ENCODE data around the gene GPATCH2.
"Not testable (repeated sequence)": the region's sequence is repeated elsewhere in the genome, so short reads cannot be mapped to it uniquely, and the experiment has no call there.

Gene GPATCH2

DNA sequence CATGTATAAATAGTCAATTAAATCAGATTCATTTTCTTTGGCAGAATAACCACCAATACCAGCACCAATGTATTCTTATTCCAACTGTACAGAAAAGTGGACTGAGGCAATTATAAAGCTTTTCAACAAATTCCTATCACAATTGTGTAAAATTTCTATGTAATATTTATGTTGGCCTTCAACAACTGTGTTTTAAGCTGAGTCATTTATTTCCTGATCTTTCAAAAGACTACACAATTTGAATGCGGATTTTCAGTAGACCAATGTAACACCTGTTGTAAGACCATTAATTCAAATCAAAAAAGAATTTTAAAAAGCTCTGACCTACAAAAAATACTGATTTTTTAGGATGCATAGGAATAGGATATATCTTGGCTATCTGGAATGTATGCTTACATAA lies 25.5 kb downstream of the GPATCH2 start:
- Mint-ChIP-seq H3K9me3 (no peaks in the 10 kb centered on the region), H3K4me1 (no peaks in the 10 kb centered on the region), H3K27ac (no peak overlapping the region), H3K27me3 (no peaks in the 10 kb centered on the region), H3K4me3 (no peak overlapping the region)
- DNase-seq (no peak), ATAC-seq (no peak)

DNA sequence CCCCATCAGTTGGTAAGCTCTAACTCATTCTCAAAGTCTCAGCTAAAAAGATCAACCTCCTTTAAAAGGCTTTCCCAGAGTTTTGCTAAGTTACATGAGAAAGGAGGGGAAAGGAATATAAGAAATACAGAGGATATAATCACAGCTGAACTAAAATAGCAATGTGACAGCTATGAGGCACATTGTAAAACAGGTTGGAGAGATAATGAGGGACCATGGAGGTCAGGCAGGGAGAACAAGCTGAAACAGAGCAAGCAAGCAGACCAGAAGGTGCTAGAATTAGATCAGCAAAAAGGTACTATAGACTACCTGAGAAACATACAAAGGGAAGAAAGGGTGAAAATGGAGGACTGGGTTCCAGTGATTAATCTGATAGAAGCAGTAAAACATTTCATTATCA lies 28.5 kb downstream of the GPATCH2 start:
- Mint-ChIP-seq H3K4me3 (no peak overlapping the region), H3K4me1 (no peaks in the 10 kb centered on the region), H3K27me3 (no peaks in the 10 kb centered on the region), H3K27ac (no peak overlapping the region), H3K9me3 (no peaks in the 10 kb centered on the region)
- DNase-seq (no peak), ATAC-seq (no peak)

DNA sequence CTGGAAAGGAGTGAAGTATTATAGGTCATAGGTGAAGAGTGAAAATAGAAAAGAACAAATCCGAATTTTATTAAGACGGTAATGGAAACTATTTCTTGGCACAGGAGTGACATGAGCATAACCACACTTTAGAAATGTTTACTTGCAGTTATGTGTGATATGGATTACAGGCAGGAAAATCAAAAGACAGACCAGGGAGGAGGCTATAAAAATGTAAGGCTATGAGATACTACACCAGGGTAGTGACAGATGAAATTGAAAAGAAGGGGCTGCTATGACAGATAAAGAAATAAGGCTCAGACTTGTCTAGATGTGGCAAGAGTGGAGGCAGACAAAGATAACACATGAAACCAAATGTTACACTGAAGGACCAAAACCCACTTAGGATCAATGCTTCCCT lies 31.7 kb downstream of the GPATCH2 start:
- ATAC-seq (no peak), DNase-seq (no peak)
- Mint-ChIP-seq H3K9me3 (no peaks in the 10 kb centered on the region), H3K4me1 (no peaks in the 10 kb centered on the region), H3K4me3 (no peak overlapping the region), H3K27me3 (no peaks in the 10 kb centered on the region), H3K27ac (no peak overlapping the region)

DNA sequence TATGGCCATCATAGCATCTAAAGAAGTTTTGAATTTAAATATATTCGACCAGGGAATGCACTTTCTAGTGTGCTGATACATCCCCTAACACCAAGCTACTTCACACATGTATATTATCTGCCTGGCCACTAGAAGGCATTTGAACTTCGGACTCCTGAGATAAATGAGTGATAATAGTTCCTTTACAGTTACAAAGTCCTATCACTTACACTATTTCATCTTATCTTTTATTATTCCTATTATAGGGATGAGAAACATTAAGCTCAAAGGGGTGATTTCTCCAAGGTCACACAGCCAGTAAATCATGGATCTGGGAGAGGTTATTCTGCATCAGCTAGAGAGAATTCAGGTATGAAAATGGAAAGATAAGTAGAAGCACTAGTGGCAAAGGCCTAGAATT lies 40.3 kb downstream of the GPATCH2 start:
- Mint-ChIP-seq H3K4me1 (no peaks in the 10 kb centered on the region), H3K4me3 (no peak overlapping the region), H3K27me3 (no peaks in the 10 kb centered on the region), H3K9me3 (no peaks in the 10 kb centered on the region), H3K27ac (no peak overlapping the region)
- ATAC-seq (no peak), DNase-seq (no peak)

DNA sequence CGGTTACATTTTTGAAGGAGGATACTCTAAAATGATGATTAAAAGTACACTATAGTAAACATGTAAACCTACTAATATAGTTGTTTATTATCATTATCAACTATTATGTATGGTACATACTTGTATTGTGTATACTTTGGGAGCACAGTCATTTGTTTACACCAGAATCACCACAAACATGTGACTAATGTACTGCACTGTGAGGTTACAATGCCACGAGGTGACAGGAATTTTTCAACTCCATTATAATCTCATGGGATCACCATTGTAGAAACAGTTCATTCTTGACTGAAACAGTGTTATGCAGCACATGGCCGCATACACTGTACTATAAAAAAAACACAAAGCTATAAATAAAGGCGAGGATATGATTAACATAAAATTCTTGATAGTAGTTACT lies 44.3 kb downstream of the GPATCH2 start:
- Mint-ChIP-seq H3K4me3 (no peak overlapping the region), H3K9me3 (no peaks in the 10 kb centered on the region), H3K4me1 (no peaks in the 10 kb centered on the region), H3K27me3 (no peaks in the 10 kb centered on the region), H3K27ac (no peak overlapping the region)
- ATAC-seq: no peak
- DNase-seq: no peak

DNA sequence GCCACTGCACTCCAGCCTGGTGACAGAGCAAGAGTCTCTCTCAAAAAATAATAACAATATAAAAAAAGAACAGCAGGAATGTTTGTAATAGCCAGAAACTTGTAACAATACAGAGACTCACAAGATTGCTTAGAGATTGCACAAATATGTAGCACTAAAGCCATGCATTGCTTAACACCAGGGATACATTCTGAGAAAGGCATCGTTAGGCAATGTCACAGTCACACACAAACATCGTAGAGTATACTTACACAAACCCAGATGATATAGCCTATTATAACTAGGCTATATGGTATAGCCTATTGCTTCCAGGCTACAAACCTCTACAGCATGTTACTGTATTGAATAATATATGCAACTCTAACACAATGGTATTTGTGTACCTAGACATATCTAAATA lies 45.3 kb downstream of the GPATCH2 start:
- H3K9me3 Mint-ChIP-seq: no peaks in the 10 kb centered on the region
- ATAC-seq: no peak
- no peak overlapping the region for H3K27ac Mint-ChIP-seq

DNA sequence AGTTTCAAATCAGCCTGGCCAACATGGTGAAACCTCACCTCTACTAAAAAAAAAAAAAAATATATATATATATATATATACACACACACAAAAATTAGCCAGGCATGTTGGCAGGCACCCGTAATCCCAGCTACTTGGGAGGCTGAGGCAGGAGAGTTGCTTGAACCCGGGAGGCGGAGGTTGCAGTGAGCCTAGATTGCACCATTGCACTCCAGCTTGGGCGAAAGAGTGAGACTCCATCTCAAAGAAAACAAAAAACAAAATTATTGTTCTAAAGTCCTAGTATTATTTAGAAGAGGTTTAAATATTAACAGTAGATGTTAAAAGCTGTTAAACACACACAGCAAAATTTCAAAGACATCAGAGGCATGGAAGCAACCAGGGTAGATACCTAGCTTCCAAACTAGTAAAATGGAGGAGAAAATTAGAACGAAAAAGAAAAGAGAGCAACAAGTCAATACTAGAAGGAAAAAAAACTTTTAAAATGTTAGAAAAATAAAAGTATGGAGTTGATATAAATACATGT lies 46.5 kb downstream of the GPATCH2 start:
- ATAC-seq, H3K9me3 Mint-ChIP-seq, H3K4me1 Mint-ChIP-seq, H3K27ac Mint-ChIP-seq, DNase-seq, H3K4me3 Mint-ChIP-seq, H3K27me3 Mint-ChIP-seq: not testable (repeated sequence)

More for the DNA sequence above, 45.3 kb downstream of the GPATCH2 start:
- Mint-ChIP-seq H3K4me3 (no peak overlapping the region), H3K27me3 (no peaks in the 10 kb centered on the region), H3K4me1 (no peaks in the 10 kb centered on the region)
- DNase-seq: no peak

DNA sequence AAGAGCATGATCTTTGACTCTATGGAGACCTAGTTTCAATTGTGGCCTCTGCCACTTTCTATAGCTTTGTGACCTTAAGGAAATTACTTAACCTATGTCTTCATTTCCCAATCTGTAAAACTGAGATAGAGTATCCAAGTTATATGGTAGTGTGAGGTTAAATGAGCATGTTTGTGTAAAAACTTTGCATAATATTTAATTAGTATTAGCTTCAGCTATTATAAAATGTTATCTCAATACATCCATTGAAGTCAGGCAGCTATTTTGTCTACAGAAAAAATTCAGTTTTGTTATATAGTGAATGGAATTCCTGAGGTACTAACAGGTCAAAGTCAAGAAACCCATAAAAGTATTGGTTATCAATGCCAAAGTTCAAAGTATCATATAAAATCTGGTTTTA lies 53.6 kb downstream of the GPATCH2 start:
- Mint-ChIP-seq H3K4me3 (no peak overlapping the region), H3K9me3 (no peaks in the 10 kb centered on the region), H3K4me1 (no peaks in the 10 kb centered on the region), H3K27me3 (no peaks in the 10 kb centered on the region), H3K27ac (no peak overlapping the region)
- DNase-seq: no peak
- ATAC-seq: no peak

DNA sequence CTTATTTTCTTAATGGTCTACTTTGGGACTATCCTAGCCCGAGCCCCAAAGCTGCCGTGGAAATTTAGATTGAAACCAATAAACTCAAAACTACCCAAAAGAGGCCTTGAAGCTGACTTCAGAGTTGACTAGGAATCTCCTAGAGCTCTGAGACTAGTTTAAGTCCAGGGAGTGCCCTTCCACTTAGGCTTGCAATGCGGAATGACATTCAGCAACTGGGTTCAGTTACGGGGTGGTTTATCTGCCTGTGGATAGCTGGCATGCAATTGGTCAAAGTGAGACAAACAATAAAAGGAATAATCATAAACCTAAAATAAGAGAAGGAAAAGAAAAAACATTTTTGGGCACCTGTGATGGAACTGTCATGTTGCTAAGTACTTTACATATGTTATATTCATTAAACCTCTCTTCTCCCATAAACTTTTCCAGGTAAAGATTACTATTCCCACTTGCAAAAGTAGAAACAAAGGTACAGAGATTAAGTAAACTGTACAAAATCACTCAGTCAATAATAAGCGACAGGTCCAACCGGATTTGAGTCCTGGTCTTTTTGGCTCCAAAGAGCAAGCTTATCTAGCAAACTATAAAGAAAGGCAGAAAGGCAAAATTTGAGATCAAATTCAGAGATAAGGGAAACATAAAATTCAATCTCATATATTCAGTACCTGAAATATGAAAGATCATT lies 56.5 kb downstream of the GPATCH2 start:
- no peak overlapping the region for H3K4me3 Mint-ChIP-seq
- H3K27me3 Mint-ChIP-seq: no peaks in the 10 kb centered on the region
- H3K4me1 Mint-ChIP-seq: no peaks in the 10 kb centered on the region
- H3K27ac Mint-ChIP-seq: no peak overlapping the region
- no peaks in the 10 kb centered on the region for H3K9me3 Mint-ChIP-seq
- DNase-seq: no peak
- no peak for ATAC-seq

DNA sequence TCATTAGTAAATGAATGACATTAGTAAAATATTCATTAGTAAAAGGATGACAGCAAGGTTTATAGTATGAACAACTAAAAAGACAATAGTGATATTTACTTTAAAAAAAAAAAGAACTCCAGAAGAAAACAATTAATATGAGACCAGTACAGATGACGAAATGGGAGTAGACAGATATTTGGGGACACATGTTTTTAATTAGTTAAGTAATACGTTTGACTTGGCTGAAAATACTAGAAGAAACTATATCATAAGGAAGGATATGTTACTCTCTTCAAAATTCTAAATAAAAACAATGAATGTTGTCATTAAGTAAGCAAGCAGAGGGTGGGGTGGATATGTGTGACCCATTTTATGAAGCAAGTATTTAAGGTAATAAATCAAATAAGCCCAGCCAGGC lies 61.9 kb downstream of the GPATCH2 start:
- DNase-seq (no peak), ATAC-seq (no peak)
- Mint-ChIP-seq H3K27ac (no peak overlapping the region), H3K4me3 (no peak overlapping the region), H3K4me1 (no peaks in the 10 kb centered on the region), H3K27me3 (no peaks in the 10 kb centered on the region), H3K9me3 (no peaks in the 10 kb centered on the region)

DNA sequence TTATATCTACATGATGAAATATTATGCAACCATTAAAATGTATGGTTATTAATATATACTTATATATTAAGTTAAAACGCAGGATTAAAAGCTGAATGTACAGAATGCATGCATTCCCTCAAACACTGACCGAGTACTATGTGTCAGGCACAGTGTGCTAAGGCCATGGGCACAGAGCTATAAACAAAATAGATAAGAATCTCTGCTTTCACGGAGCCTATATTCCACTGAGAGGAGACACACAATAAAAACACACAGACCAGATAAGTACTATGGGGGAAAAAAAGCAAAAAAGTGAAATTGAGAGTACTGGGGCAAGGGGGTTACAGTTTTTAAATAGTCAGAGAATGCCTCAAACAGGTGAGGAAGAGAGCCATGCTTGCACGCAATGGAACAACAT lies 62.7 kb downstream of the GPATCH2 start:
- no peak overlapping the region for H3K4me3 Mint-ChIP-seq

DNA sequence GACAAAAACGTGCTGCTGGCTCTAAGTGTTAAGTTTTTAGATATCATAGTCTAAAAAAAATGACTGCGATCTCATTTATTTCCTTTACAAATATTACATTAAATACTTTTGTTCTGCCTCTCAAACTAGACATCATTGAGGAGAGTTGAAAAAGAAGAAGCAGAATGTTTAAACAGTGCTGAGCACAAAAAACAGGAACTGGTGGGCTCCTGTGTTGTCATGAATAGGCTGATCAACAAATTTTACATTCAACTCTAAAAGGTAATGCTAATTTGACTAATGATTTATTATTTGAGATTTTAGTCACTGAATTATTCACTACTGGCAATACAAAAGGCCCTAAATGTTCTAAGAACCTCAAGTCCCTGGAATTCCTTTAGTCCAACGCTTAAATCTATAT lies 66.1 kb downstream of the GPATCH2 start:
- DNase-seq (no peak), ATAC-seq (no peak)
- Mint-ChIP-seq H3K27me3 (no peaks in the 10 kb centered on the region), H3K9me3 (no peaks in the 10 kb centered on the region), H3K4me3 (no peak overlapping the region), H3K4me1 (no peaks in the 10 kb centered on the region), H3K27ac (no peak overlapping the region)

More for the DNA sequence above, 62.7 kb downstream of the GPATCH2 start:
- Mint-ChIP-seq H3K9me3 (no peaks in the 10 kb centered on the region), H3K4me1 (no peaks in the 10 kb centered on the region), H3K27ac (no peak overlapping the region), H3K27me3 (no peaks in the 10 kb centered on the region)
- no peak for ATAC-seq
- no peak for DNase-seq

DNA sequence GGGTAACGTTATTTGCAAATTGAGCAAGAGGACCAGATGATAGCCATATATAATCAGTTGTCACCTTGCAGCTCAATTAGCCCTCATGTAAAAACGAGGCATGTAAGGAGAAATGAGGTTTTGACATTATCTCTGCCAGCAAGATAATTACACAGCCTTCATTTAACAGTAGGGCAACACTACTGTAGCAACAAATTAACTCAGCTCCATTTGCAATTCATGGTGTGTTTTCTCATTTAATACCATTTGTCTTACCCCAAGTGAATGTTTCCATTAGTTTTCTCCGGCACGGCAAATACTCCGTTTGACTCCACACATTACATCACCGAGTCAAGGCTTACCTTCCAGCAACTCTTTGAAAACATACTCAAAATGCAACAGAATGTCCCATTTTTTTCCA lies 66.7 kb downstream of the GPATCH2 start:
- Mint-ChIP-seq H3K27me3 (no peaks in the 10 kb centered on the region), H3K4me1 (no peaks in the 10 kb centered on the region), H3K9me3 (peaks cover 0 to 6% of the 10 kb centered on the region in 2 donors), H3K27ac (no peak overlapping the region), H3K4me3 (no peak overlapping the region)
- ATAC-seq (no peak), DNase-seq (no peak)

DNA sequence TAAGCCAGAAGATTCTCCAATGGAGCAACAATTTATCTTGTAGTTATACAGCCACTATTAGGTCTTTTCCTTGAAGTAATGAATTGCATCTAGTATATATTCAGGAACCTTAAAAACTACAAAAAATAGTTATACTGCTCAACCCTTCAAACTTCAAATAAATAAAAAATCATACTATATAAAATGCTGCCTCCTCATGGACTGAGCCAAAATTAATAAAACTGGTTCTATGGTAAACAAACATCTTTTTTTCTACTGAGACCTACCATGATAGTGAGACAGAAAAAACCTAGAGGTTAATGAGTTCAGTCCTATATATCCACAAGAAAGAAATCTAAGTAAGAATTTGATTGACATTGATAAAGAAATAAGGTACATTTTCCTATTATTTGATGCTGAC lies 67.7 kb downstream of the GPATCH2 start:
- Mint-ChIP-seq H3K4me3 (no peak overlapping the region), H3K27ac (no peak overlapping the region), H3K9me3 (peaks cover 0 to 9% of the 10 kb centered on the region in 2 donors), H3K4me1 (no peaks in the 10 kb centered on the region), H3K27me3 (no peaks in the 10 kb centered on the region)
- DNase-seq (no peak), ATAC-seq (no peak)

DNA sequence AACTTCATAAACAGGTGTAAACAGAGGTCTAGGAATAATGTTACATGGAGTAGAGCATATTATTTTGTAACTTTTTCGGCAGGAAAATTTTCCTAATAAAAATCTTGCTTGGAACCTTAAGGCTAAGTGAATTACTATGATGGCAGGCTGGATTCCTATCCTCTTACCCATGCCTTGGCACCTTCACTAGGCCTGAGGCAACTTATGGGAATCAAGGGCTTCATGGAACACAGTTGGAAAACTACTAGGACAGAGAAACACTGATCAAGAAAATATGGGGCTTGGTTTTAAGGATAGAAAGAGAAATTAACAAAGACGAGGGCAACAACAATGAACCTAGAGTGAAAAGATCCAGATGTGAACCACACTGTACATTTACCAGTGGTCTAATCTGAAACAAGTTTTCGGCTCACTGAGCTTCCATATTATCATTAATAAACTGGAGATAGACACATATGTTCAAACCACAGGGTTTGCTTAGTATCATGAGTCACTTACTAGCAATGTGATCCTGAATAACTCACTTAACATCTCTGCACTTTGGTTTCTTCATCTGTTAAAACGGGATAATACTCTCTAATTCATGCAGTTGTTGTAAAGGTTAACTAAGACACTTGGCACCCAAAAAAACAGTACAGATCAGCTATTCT lies 68.5 kb downstream of the GPATCH2 start:
- no peak overlapping the region for H3K27ac Mint-ChIP-seq
- H3K4me1 Mint-ChIP-seq: no peaks in the 10 kb centered on the region
- H3K4me3 Mint-ChIP-seq: no peak overlapping the region
- H3K9me3 Mint-ChIP-seq: peaks cover 5 to 9% of the 10 kb centered on the region in 2 donors
- ATAC-seq (no peak), DNase-seq (no peak)
- H3K27me3 Mint-ChIP-seq: no peaks in the 10 kb centered on the region

DNA sequence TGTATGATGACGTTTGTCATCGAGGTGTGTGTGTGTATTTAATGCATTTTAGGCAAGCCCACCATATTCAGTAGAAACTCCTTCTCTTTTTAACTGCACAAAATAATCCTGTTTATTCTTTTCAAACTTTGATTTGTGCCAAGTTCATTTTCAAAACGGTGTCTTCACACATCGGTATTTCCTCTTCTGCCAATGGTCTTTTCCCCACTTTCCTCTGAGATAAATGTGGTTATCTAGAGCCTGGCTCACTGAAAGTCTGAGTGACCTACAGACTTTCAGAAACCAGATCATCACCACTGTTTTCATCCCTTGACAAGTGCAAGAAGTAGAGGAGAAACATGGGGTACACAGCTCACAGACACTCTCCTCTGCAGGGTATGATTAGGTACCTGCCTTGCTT lies 69.4 kb downstream of the GPATCH2 start:
- no peaks in the 10 kb centered on the region for H3K27me3 Mint-ChIP-seq
- peaks cover 5 to 9% of the 10 kb centered on the region in 2 donors for H3K9me3 Mint-ChIP-seq
- H3K4me1 Mint-ChIP-seq: no peaks in the 10 kb centered on the region
- H3K4me3 Mint-ChIP-seq: no peak overlapping the region
- H3K27ac Mint-ChIP-seq: no peak overlapping the region
- no peak for ATAC-seq
- DNase-seq: no peak

DNA sequence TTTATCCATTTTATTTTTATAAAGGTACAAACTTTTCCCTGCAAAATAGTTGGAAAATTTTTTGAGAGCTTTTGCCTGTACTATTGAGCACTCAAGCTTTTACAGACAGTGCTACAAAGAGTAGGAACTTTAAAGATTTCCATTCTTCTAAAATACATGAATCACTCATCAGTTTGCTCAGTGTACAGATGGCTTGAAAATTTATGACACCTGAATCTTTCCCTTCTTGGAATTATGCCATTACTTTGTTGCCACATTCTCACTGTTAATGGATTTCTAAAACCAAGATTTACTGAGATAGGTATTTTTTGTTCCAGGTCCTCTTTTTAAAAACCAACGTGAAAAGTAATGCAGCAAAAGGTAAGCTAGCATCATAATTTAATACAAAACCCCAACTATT lies 76.0 kb downstream of the GPATCH2 start:
- no peak overlapping the region for H3K27ac Mint-ChIP-seq
- no peak overlapping the region for H3K4me3 Mint-ChIP-seq
- no peaks in the 10 kb centered on the region for H3K27me3 Mint-ChIP-seq
- DNase-seq (no peak), ATAC-seq (no peak)
- H3K9me3 Mint-ChIP-seq: peaks cover 5 to 9% of the 10 kb centered on the region in 2 donors
- no peaks in the 10 kb centered on the region for H3K4me1 Mint-ChIP-seq
